ENCODE measurements around the gene LRBA. TPM values are rescaled to one million over a fixed set of nuclear protein-coding genes. Genes with fewer than 3 reads are reported as not detected.
"Not testable (repeated sequence)": the region's sequence is repeated elsewhere in the genome, so short reads cannot be mapped to it uniquely, and the experiment has no call there.

LRBA gene
- total and polyA plus RNA-seq, 4 donors: 18.8 to 56.4 (median 33.8) TPM

- Histone ChIP-seq H3K4me1 (ENCODE audit: control insufficient read depth, insufficient read depth, low read length) (no peaks in the 10 kb centered on the region), H3K36me3 (ENCODE audit: control insufficient read depth, insufficient read depth, low read length) (no peaks in the 10 kb centered on the region), H3K9me3 (ENCODE audit: control insufficient read depth, insufficient read depth, low read length) (no peaks in the 10 kb centered on the region), H3K27ac (ENCODE audit: low read depth, low read length) (no peak overlapping the region), H3K4me3 (ENCODE audit: low read depth, low read length) (no peak overlapping the region), H3K27me3 (ENCODE audit: control insufficient read depth, insufficient read depth, low read length) (no peaks in the 10 kb centered on the region)
- no CpG with 5 or more reads among the region's 2 CpGs for WGBS (ENCODE audit: insufficient coverage)
- DNase-seq (ENCODE audit: low read depth in 4 of 6, low spot score in 6 of 6): no peak
Measured at GRCh38 chr4:150970685-150971151, 44.4 kb downstream of the LRBA start.

DNA sequence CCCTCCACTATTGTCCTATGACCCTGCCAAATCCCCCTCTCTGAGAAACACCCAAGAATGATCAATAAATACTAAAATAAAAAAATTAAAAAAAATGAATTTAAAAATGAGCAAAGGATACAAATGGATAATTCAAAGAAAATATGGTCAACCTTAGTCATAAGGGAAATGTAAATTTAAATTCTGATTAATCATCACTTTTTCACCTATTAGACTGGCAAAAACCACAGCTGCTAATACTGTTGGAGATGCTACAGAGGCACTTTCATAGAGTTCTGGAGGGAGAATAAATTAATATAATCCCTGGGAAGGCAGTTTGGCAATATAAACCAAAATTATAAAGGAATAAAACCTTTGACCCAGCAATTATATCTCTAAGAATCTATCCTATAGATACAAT lies 50.3 kb downstream of the LRBA start:
- no peak for DNase-seq (ENCODE audit: low read depth in 4 of 6, low spot score in 6 of 6)
- H3K27me3 ChIP-seq (ENCODE audit: control insufficient read depth, insufficient read depth, low read length): no peaks in the 10 kb centered on the region
- H3K4me3 ChIP-seq (ENCODE audit: low read depth, low read length): no peak overlapping the region
- H3K36me3 ChIP-seq (ENCODE audit: control insufficient read depth, insufficient read depth, low read length): no peaks in the 10 kb centered on the region
- H3K27ac ChIP-seq (ENCODE audit: low read depth, low read length): no peak overlapping the region
- H3K4me1 ChIP-seq (ENCODE audit: control insufficient read depth, insufficient read depth, low read length): no peaks in the 10 kb centered on the region
- H3K9me3 ChIP-seq (ENCODE audit: control insufficient read depth, insufficient read depth, low read length): no peaks in the 10 kb centered on the region

- not testable (repeated sequence) for H3K27ac ChIP-seq (ENCODE audit: low read depth, low read length); H3K9me3 ChIP-seq (ENCODE audit: control insufficient read depth, insufficient read depth, low read length); H3K27me3 ChIP-seq (ENCODE audit: control insufficient read depth, insufficient read depth, low read length); H3K4me3 ChIP-seq (ENCODE audit: low read depth, low read length); DNase-seq (ENCODE audit: low read depth in 4 of 6, low spot score in 6 of 6); H3K4me1 ChIP-seq (ENCODE audit: control insufficient read depth, insufficient read depth, low read length); H3K36me3 ChIP-seq (ENCODE audit: control insufficient read depth, insufficient read depth, low read length)
- 97% methylated on average over 30 of the region's 47 CpGs for WGBS (ENCODE audit: insufficient coverage)
Measured at GRCh38 chr4:150963602-150964345, 51.3 kb downstream of the LRBA start.

- H3K27me3 ChIP-seq (ENCODE audit: control insufficient read depth, insufficient read depth, low read length): no peaks in the 10 kb centered on the region
- peaks cover 6% of the 10 kb centered on the region for H3K9me3 ChIP-seq (ENCODE audit: control insufficient read depth, insufficient read depth, low read length)
- H3K4me3 ChIP-seq (ENCODE audit: low read depth, low read length): no peak overlapping the region
- no peaks in the 10 kb centered on the region for H3K4me1 ChIP-seq (ENCODE audit: control insufficient read depth, insufficient read depth, low read length)
- no peak for DNase-seq (ENCODE audit: low read depth in 4 of 6, low spot score in 6 of 6)
- no peaks in the 10 kb centered on the region for H3K36me3 ChIP-seq (ENCODE audit: control insufficient read depth, insufficient read depth, low read length)
- no peak overlapping the region for H3K27ac ChIP-seq (ENCODE audit: low read depth, low read length)
- no CpG with 5 or more reads among the region's 1 CpG for WGBS (ENCODE audit: insufficient coverage)
Measured at GRCh38 chr4:150962245-150962644, 52.8 kb downstream of the LRBA start.

GRCh38 chr4:150961566-150961965 lies 53.5 kb downstream of the LRBA start:
- H3K36me3 ChIP-seq (ENCODE audit: control insufficient read depth, insufficient read depth, low read length): no peaks in the 10 kb centered on the region
- peaks cover 6% of the 10 kb centered on the region for H3K9me3 ChIP-seq (ENCODE audit: control insufficient read depth, insufficient read depth, low read length)
- no peaks in the 10 kb centered on the region for H3K4me1 ChIP-seq (ENCODE audit: control insufficient read depth, insufficient read depth, low read length)
- no peak overlapping the region for H3K4me3 ChIP-seq (ENCODE audit: low read depth, low read length)
- DNase-seq (ENCODE audit: low read depth in 4 of 6, low spot score in 6 of 6): no peak
- H3K27me3 ChIP-seq (ENCODE audit: control insufficient read depth, insufficient read depth, low read length): no peaks in the 10 kb centered on the region
- H3K27ac ChIP-seq (ENCODE audit: low read depth, low read length): no peak overlapping the region
- WGBS (ENCODE audit: insufficient coverage): no CpG with 5 or more reads among the region's 1 CpG

DNA sequence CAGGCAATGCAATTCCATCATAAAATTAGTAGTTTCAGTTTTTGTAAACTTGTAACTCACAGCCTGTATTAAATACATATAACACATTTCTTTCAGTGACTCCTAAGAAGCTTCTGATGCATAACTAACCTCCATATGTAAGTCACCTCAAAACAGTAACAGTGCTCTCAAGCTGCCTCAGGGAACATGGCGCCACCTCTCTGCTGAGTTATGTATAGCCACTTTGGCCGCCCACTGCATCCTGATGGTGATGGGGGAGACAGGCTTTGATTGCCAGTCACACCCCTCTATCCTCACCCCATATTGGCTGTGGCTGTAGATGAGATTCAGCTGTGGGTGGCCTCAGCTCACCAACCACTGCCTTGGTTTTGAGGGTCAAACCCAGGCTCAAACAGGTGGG lies 54.3 kb downstream of the LRBA start:
- no peak overlapping the region for H3K4me3 ChIP-seq (ENCODE audit: low read depth, low read length)
- H3K27me3 ChIP-seq (ENCODE audit: control insufficient read depth, insufficient read depth, low read length): no peaks in the 10 kb centered on the region
- WGBS (ENCODE audit: insufficient coverage): no CpG with 5 or more reads among the region's 2 CpGs
- H3K4me1 ChIP-seq (ENCODE audit: control insufficient read depth, insufficient read depth, low read length): no peaks in the 10 kb centered on the region
- no peak for DNase-seq (ENCODE audit: low read depth in 4 of 6, low spot score in 6 of 6)
- H3K36me3 ChIP-seq (ENCODE audit: control insufficient read depth, insufficient read depth, low read length): no peaks in the 10 kb centered on the region
- peaks cover 8% of the 10 kb centered on the region for H3K9me3 ChIP-seq (ENCODE audit: control insufficient read depth, insufficient read depth, low read length)
- H3K27ac ChIP-seq (ENCODE audit: low read depth, low read length): no peak overlapping the region

DNA sequence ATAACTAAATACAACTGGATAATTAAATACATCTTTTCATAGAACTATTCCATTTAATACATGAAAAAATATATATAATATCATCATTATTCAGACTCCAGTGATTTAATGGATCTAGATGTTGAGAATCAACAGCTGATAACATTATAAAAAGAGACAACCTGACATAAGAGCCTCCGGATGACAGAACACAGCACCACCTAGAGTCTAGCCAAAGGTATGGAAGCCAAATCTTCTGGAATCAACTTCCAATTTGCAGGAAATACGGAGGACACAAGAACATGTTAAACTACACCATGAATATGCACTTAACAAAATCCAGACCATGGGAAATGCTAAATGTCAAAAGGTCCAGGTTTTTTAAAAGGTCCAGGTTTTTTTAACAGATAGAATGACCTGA lies 55.0 kb downstream of the LRBA start:
- Histone ChIP-seq H3K36me3 (ENCODE audit: control insufficient read depth, insufficient read depth, low read length) (no peaks in the 10 kb centered on the region), H3K9me3 (ENCODE audit: control insufficient read depth, insufficient read depth, low read length) (peaks cover 8% of the 10 kb centered on the region), H3K27ac (ENCODE audit: low read depth, low read length) (no peak overlapping the region), H3K4me3 (ENCODE audit: low read depth, low read length) (no peak overlapping the region), H3K27me3 (ENCODE audit: control insufficient read depth, insufficient read depth, low read length) (no peaks in the 10 kb centered on the region), H3K4me1 (ENCODE audit: control insufficient read depth, insufficient read depth, low read length) (no peaks in the 10 kb centered on the region)
- no CpG with 5 or more reads among the region's 2 CpGs for WGBS (ENCODE audit: insufficient coverage)
- DNase-seq (ENCODE audit: low read depth in 4 of 6, low spot score in 6 of 6): no peak

DNA sequence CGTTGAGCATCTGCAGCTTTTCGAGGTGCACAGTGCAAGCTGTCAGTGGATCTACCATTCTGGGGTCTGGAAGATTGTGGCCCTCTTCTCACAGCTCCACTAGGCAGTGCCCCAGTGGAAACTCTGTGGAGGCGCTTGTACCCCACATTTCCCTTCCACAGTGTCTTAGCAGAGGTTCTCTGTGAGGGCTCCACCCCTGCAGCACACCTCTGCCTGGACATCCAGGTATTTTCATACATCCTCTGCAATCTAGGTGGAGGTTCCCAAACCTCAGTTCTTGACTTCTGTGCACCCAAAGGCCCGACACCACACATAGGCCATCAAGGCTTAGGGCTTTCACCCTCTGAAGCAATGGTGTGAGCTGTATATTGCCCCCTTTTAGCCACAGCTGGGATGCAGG lies 57.1 kb downstream of the LRBA start:
- not testable (repeated sequence) for H3K9me3 ChIP-seq (ENCODE audit: control insufficient read depth, insufficient read depth, low read length); H3K4me1 ChIP-seq (ENCODE audit: control insufficient read depth, insufficient read depth, low read length); H3K36me3 ChIP-seq (ENCODE audit: control insufficient read depth, insufficient read depth, low read length); DNase-seq (ENCODE audit: low read depth in 4 of 6, low spot score in 6 of 6); H3K27me3 ChIP-seq (ENCODE audit: control insufficient read depth, insufficient read depth, low read length); H3K4me3 ChIP-seq (ENCODE audit: low read depth, low read length); H3K27ac ChIP-seq (ENCODE audit: low read depth, low read length)
- WGBS (ENCODE audit: insufficient coverage): 100% methylated on average over 4 of the region's 4 CpGs

DNA sequence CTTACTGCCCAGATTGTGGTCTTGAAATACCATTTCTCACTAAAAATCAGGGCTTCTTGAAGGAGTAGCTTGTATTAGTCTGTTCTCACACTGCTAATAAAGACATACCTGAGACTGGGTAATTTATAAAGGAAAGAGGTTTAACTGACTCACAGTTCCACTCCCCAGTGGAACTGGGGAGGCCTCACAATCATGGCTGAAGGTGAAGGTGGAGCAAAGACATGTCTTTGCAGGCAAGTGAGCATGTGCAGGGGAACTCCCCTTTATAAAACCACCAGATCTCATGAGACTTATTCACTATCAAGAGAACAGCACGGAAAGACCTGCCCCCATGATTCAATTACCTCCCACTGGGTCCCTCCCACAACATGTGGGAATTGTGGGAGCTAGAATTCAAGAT lies 58.0 kb downstream of the LRBA start:
- not testable (repeated sequence) for H3K36me3 ChIP-seq (ENCODE audit: control insufficient read depth, insufficient read depth, low read length); H3K27me3 ChIP-seq (ENCODE audit: control insufficient read depth, insufficient read depth, low read length); H3K9me3 ChIP-seq (ENCODE audit: control insufficient read depth, insufficient read depth, low read length); DNase-seq (ENCODE audit: low read depth in 4 of 6, low spot score in 6 of 6); H3K4me1 ChIP-seq (ENCODE audit: control insufficient read depth, insufficient read depth, low read length); H3K4me3 ChIP-seq (ENCODE audit: low read depth, low read length); H3K27ac ChIP-seq (ENCODE audit: low read depth, low read length)
- no CpG with 5 or more reads among the region's 1 CpG for WGBS (ENCODE audit: insufficient coverage)

DNA sequence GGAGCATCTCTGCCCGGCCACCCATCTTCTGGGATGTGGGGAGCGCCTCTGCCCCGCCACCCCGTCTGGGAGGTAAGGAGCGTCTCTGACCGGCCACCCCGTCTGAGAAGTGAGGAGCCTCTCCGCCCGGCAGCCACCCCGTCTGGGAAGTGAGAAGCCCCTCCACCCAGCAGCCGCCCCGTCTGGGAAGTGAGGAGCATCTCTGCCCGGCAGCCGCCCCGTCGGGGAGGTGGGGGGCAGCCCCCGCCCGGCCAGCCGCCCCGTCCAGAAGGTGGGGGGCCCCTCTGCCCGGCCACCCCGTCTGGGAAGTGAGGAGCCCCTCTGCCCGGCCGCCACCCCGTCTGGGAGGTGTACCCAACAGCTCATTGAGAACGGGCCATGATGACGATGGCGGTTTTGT lies 61.2 kb downstream of the LRBA start:
- 95% methylated on average over 4 of the region's 28 CpGs for WGBS (ENCODE audit: insufficient coverage)
- not testable (repeated sequence) for H3K27me3 ChIP-seq (ENCODE audit: control insufficient read depth, insufficient read depth, low read length); H3K9me3 ChIP-seq (ENCODE audit: control insufficient read depth, insufficient read depth, low read length); H3K27ac ChIP-seq (ENCODE audit: low read depth, low read length); DNase-seq (ENCODE audit: low read depth in 4 of 6, low spot score in 6 of 6); H3K36me3 ChIP-seq (ENCODE audit: control insufficient read depth, insufficient read depth, low read length); H3K4me3 ChIP-seq (ENCODE audit: low read depth, low read length); H3K4me1 ChIP-seq (ENCODE audit: control insufficient read depth, insufficient read depth, low read length)
